GM13976 (cell line): ENCODE results near the gene FILIP1.

Source experiments
- DNase-seq: peaks from one replicate; pipeline ENCODE4 v3.0.0; 2012; ENCODE audit warnings: low spot score
- in situ Hi-C: fragments of 300-500 bp; cut with MboI; formaldehyde crosslinking; loops from one replicate; pipeline ENCODE4 v1.12.0; 2022; ENCODE audit warnings: low sequenced_read_pairs, mixed read lengths, inconsistent platforms; ENCODE audit not compliant: unreplicated experiment
- TF ChIP-seq, protein P1 (sequence below): IDR thresholded peaks from 2 replicates; pipeline ENCODE4 v1.5.1; 2012; ENCODE audit warnings: borderline replicate concordance, mild to moderate bottlenecking; ENCODE audit not compliant: insufficient read depth; ENCODE audit errors: extremely low read depth, missing control alignments, control extremely low read depth

Gene FILIP1

DNA sequence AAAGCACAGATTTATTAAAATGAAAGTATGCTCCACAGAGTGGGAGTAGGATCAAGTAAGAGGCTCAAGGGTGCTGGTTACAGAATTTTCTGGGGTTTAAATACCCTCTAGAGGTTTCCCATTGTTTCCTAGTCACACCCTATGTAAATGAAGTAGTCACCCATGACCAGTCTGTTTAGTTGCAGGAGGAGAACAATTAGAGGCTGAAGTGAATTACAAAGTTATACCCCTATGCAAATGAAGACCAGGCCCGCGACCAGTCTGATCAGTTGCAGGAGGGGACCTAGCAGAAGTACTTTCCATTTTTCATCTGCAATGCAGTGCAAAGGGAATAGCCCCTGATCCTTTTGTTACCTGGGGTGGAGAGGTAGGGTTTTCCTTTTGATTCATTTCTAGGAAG lies 11.8 kb upstream of the FILIP1 start:
- TF ChIP-seq, protein P1, sequence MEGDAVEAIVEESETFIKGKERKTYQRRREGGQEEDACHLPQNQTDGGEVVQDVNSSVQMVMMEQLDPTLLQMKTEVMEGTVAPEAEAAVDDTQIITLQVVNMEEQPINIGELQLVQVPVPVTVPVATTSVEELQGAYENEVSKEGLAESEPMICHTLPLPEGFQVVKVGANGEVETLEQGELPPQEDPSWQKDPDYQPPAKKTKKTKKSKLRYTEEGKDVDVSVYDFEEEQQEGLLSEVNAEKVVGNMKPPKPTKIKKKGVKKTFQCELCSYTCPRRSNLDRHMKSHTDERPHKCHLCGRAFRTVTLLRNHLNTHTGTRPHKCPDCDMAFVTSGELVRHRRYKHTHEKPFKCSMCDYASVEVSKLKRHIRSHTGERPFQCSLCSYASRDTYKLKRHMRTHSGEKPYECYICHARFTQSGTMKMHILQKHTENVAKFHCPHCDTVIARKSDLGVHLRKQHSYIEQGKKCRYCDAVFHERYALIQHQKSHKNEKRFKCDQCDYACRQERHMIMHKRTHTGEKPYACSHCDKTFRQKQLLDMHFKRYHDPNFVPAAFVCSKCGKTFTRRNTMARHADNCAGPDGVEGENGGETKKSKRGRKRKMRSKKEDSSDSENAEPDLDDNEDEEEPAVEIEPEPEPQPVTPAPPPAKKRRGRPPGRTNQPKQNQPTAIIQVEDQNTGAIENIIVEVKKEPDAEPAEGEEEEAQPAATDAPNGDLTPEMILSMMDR: no peak
- DNase-seq: no peak
- in situ Hi-C loops: no loop called here

DNA sequence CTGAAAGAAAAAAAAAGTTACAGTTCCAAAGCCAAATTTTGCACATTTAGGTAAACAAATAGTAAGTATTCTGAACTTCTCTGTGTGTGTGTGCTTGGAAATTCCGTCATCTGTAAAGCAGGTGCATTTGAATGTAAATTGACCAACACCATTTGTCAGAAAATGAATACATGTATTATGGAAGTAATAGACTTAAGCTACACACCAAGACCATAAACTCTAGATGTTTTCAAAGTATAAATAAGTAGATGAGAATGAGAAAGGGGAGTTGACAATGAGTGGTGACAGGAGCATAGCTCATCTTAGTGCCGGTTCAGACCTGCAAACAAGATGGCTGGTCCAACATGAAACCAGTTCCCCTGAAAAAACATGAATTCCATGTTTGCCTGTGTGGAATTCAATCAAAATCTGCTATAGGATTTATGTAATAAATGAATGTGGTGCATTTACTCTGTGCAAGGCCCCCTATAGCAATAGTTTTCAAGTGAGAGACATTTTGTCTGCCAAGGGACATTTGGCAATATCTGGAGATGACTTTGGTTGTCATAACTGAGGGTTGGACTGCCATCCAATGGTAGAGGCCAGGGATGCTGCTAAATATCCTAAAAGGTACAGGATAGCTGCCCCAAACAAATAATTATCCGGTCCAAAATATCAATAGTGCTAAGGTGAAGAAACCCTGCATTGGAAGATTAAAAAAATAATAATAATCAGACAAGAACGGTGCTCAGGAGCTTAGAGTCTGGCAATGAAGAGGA lies 11.0 kb upstream of the FILIP1 start:
- DNase-seq: no peak
- TF ChIP-seq, protein P1: no peak
- in situ Hi-C loops: no loop called here

DNA sequence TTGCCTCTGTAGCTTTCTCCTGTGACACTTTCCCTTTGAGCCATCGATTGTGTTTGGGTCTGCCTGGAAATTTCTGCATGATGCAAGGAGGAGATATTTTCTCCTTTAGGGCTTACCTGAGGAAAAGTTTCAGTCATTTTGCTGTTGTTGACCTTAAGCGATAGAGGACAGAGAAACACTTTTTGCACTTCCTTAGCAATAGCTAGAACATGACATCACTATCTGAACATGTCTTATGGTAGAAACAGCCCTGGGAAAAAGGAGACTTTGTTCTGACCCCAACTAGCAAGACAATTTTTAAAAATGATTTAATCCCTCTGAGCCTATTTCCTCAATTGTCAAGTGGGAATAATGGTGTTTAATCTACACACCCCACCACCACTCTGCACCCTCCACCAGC lies 9.7 kb upstream of the FILIP1 start:
- TF ChIP-seq, protein P1: no peak
- in situ Hi-C loops: no loop called here
- peak; percentile 3 for DNase-seq

DNA sequence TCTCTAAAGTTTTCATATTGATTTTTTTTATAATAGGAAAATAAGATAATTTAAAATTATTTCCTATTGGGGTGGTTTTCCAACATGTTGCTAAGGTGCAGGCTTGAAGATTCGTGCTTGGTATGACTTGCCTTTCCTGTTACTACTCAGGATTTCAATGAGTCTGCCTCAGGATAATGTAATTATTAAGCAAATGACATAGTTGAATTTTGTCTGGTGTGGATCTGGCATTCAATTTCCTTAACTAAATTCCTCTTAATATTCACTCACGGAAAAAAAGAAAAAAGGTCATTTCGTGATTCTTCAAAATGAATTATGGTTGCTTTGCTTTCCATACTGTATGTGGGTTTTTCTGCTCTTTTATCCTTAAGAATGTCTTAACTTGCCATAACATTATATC lies 9.3 kb upstream of the FILIP1 start:
- TF ChIP-seq, protein P1: no peak
- DNase-seq: no peak
- in situ Hi-C loops: no loop called here

DNA sequence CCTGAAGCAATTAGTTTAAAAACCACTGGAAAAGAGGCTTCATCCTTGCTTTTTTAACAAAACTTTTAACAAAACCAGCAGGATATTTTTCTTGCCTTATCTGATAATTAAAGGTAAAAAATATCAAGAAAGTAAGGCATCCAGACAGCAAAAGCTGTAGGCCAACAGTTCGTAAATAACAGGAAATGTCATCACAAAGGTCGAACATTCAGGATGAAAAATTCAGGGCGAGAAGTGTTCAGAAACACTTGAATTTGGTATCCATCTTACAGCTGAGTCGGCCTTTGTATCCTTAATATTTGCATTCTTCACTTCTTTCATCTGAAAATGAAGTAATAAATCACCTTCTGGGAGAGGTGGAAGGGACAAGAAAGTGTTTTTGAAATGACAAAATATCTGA lies 8.2 kb upstream of the FILIP1 start:
- DNase-seq: no peak
- TF ChIP-seq, protein P1: no peak
- in situ Hi-C loops: no loop called here

DNA sequence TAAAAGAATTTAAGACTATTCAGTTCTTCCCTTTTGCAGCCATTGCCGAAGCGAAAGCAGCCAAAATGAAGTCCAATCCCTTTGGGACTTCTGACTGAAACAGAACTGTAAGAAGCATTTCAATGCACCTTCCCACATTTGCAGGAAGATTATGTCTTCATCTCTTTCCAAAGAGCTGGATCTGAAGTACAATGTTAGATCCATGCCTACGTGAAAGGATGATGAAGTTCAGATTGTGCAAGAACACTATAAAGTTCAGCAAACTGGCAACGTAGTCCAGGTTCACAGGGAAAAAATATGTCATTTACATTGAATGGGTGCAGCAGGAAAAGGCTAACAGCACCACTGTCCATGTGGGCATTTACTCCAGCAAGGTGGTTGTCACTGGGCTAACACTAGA lies 6.0 kb upstream of the FILIP1 start:
- TF ChIP-seq, protein P1: no peak
- in situ Hi-C loops: no loop called here
- DNase-seq: no peak
